Limb (tissue), 2 donors: Measurements from ENCODE around the gene CIBAR2.

Source experiments
- DNase-seq, 2 donors: peaks; one replicate each; pipeline ENCODE4 v3.0.0-alpha.2; 2016; ENCODE audit errors: extremely low spot score in 2 of 2

CIBAR2 gene

DNA sequence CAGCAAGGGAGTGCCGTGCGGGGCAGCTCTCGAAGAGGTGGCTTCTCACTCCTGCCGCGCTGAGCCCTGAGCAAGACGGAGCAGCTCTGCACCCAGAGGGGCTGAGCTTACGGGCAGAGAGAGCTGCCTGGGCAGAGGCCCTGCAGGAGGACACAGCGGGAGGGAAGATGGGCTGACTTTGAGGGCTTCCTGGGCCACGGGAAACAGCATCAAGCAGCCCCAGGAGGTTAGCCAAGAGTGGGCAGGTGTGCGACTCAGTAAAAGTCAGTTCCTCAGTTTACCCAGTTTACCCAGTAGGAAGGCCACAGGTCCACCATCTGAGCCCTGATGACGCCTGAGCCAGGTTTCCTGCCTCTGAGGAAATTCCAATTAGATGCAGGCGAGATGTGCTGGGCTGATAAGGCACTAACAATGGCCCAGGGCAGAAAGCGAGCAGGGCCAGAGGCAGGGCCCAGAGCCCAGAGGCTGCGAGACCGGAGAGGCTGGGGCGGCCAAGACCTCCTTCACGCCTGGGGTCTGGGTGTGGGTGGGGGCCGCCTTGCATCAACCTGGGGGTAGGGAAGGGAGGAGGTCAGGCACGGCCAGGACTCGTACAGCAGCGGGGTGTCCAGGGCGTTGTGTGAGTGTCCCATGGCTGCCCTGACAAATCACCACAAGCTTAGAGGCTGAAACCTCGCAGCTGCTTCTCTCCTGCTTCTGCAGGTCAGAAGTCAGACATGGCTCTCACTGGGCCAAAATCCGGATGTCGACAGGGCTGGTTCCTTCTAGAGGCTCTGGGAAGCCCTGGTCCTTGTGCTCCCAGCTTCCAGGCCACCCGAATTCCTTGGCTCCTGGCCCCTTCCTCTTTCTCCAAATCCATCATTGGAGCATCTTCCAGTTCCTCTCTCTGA lies 32.0 kb upstream of the CIBAR2 start:
- DNase-seq: no peak

GRCh38 chr16:85142771-85143211 lies 30.5 kb upstream of the CIBAR2 start:
- DNase-seq: no peak

- DNase-seq: no peak
These were observed 29.8 kb upstream of the CIBAR2 start for GRCh38 chr16:85142129-85142513.

- DNase-seq: no peak
These were observed 29.3 kb upstream of the CIBAR2 start for GRCh38 chr16:85141491-85142128.

DNA sequence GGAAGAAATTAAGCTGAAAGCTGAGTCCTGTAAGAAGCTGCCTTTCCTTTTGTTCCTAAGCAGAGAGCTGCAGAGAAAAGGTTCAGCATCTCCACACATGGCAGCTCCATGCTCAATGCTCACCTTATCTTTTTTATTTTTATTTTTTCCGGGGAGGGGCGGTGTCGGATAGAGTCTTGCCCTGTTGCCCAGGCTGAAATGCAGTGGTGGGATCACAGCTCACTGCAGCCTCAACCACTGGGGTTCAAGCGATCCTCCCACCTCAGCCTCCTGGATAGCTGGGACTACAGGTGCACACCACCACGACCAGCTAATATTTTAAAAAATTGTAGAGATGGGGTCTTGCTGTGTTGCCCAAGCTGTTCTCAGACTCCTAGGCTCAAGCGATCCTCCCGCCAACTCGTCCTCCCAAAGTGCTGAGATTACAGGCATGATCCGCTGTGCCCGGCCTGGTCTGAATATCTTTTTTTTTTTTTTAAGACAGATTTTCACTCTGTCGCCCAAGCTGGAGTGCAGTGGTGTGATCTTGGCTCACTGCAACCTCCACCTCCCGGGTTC lies 28.3 kb upstream of the CIBAR2 start:
- DNase-seq: no peak

- no peak for DNase-seq
These were observed 27.6 kb upstream of the CIBAR2 start for GRCh38 chr16:85139881-85140339.

DNA sequence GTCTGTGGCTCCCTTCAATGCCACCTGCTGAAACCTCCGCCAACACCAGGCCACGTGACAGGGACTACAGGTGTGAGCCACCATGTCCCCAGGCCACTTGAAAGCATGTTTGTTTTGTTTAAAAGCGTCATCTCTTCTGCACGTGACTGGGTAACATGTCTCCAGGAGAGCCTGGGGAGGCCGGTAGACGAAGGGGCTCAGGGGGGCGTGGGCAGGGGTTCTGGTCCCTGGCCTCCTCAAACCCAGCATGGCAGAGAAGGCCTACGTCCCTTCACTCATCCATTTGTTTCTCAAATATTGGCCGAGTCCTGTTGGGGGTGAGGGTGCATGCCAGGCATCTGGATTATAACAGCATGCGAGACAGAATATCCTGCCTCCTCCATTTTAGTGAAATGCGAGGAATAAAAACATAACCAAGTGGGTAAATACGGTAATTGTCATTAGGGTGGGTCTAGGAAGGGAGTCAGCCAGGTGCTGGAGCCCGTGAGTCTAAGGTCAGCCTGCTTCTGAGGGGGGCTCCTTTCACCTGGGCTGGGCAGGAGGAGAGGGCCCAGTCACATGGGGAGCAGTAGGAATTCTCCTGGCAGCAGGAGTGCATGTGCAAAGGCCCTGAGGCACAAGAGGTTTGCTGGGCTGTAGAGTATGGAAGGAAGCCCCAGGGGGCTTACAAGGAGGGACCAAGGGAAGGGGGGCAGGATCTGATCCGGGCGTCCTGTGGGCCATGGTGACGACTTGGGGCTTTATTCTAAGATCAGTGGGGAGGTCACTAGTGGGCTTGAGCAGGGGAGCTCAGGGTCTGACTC lies 26.8 kb upstream of the CIBAR2 start:
- no peak for DNase-seq

DNA sequence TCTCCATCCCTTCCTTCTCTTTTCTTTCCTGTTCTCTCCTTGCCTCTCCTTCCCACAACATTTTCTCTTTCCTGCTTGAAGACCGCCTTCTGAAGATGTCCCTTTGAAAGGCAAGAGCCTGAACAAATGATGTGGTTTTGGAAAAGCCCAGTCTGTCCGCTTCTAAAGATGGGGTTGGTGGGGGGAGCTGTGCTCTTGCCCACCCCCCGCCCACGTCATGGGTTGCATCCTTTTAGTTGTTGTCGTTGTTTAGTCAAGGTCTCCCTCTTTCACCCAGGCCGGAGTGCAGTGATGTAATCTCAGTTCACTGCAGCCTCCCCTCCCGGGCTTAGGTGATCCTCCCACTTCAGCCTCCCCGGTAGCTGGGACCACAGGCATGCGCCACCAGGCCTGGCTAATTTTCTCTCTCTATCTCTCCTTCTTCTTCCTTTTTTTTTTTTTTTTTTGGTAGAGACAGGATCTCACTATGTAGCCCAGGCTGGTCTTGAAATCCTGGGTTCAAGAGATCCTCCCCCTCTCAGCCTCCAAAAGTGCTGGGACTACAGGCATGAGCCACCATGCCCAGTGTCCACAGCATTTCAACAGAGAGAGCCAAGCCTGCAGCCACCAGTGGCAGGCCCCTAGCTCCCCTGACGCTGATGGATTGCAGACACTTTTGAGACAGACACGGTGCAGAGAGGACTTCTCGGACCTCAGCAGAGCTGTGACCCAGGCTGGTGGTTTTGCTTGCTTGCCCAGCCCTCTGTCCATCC lies 26.0 kb upstream of the CIBAR2 start:
- DNase-seq: no peak

GRCh38 chr16:85137323-85138072 lies 25.2 kb upstream of the CIBAR2 start:
- DNase-seq: peak; percentile 77 to 82

- DNase-seq: peak in 1 of 2 donors; percentile 69
These were observed 24.5 kb upstream of the CIBAR2 start for GRCh38 chr16:85136702-85137322.

- no peak for DNase-seq
These were observed 24.0 kb upstream of the CIBAR2 start for GRCh38 chr16:85136213-85136701.

DNA sequence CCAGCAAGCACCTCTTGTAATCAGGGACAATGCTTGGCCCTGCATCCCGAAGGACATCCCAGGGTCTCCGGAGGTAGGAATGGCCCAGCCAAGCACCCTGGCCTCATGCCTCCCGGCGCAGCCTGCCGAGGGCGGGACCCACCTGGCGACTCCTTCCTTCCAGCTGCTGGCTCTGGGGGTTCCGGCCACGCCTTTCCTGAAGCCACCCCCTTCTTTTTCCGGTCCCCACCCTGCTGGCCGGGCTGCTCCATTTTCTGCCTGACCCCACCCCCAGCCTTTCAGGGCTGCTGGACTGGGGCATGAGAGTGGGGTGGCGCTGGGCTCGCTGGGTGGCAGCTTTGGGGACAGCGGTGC lies 22.5 kb upstream of the CIBAR2 start:
- no peak for DNase-seq

GRCh38 chr16:85134076-85134788 lies 22.0 kb upstream of the CIBAR2 start:
- no peak for DNase-seq

DNA sequence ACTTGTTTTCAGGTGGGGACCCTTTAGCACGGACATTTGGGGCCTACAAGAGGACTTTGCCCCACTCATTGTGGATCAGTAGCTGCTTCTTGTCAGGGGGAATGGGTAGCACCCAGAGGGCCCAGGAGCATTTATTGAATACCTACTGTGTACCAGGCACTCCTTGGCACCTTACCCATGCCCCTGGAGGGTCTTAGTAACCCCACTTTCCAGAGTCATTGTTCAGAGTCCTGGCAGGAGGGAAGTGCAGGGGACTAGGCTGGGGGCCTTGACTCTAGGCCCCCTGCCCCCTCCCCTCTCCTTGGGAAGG lies 21.0 kb upstream of the CIBAR2 start:
- no peak for DNase-seq

DNA sequence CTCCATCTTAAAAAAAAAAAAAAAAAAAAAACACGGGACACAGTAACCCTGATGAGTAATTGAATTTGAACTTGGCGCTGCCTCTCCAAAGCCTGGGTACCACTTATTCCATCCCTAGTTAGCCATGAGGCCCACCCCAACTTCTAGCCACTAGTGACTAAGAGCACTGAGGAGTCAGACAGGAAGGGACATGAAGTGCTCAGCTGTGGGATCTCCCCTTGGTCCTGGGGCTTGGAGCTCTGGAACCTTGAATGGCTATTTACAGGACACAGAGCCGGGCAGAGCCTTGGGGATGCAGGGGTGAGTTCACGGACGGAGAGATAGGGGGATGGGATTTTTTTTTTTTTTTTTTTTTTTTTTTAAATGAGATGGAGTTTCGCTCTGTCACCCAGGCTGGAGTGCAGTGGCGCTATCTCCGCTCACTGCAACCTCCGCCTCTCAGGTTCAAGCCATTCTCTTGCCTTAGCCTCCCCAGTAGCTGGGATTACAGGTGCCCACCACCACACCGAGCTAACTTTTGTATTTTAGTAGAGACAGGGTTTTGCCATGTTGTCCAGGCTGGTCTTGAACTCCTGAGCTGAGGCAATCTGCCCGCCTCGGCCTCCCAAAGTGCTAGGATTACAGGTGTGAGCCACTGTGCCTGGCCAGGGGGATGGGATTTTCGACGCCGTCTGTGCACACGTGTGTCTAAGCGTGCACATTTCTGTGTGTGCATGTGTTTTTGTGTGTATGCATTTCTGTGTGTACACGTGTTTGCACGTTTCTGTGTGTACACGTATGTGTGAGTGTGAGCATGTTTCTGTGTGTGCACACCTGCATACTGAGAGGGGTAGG lies 20.4 kb upstream of the CIBAR2 start:
- no peak for DNase-seq

DNA sequence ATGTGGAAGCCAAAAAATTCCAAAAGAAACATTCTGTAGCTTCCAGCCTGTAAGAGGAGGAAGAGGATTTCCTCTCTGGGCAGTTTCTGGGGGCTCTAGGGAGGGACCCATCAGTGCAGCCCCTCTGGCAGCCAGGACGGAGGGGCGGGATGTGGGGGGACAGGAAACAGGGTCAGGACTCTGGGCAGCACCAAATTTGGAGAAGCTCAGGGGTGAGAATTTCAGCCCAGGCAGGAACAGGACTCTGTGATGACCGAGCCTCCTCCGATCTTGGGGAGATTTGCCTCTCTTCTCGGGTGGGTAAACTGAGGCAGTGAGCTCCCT lies 18.4 kb upstream of the CIBAR2 start:
- no peak for DNase-seq

- no peak for DNase-seq
These were observed 17.8 kb upstream of the CIBAR2 start for GRCh38 chr16:85129876-85130704.
